NT2/D1 (cell line): ENCODE measurements around the gene FAM89B.

ENCODE experiments used
- YY1 ChIP-seq: IDR thresholded peaks from 2 replicates; pipeline ENCODE4 v1.6.1; 2011; ENCODE audit not compliant: insufficient read length, insufficient read depth
- ZNF274 ChIP-seq: IDR thresholded peaks from 2 replicates; pipeline ENCODE4 v1.6.1; 2011; ENCODE audit warnings: mild to moderate bottlenecking, low read depth, low read length

GRCh38 chr11:65585396-65586246 lies 13.3 kb downstream of the FAM89B start:
- TF ChIP-seq ZNF274 (no peak), YY1 (no peak)
